H1 (cell line): ENCODE results near the gene CSF2RB. TPM values are rescaled to one million over a fixed set of nuclear protein-coding genes. Genes with fewer than 3 reads are reported as not detected.

ENCODE experiments used
- CTCF ChIA-PET: fragments of 300-600 bp; sonication (Branson Sonifier 250); formaldehyde crosslinking; loops from one replicate; lab custom pipeline; 2021; ENCODE audit not compliant: partially characterized antibody; lab: Charles Lee
- POLR2A ChIA-PET: fragments of 300-600 bp; sonication (Branson Sonifier 250); formaldehyde crosslinking; loops from one replicate; lab custom pipeline; 2021; ENCODE audit warnings: inconsistent platforms; ENCODE audit not compliant: partially characterized antibody; lab: Charles Lee
- DNase-seq, 2 experiments: peaks; one replicate each; pipeline versions ENCODE4 v3.0.0 to v3.0.0-alpha.2; 2010 to 2022; ENCODE audit warnings: low spot score in 2 of 2, low read depth in 1 of 2, mixed read lengths in 1 of 2
- FAIRE-seq: peaks from 2 replicates; lab custom pipeline; 2011; peaks lifted over from hg19 to GRCh38; lab: Jason Lieb, UNC
- H2AFZ ChIP-seq: 2 replicates; pipeline ENCODE4 v1.8.1; 2012; ENCODE audit warnings: low read length, inconsistent platforms
- H2AK5ac ChIP-seq: 2 replicates; pipeline ENCODE4 v1.6.1; 2013; ENCODE audit warnings: low read depth, low read length
- H2BK120ac ChIP-seq: replicated peaks from 2 replicates; pipeline ENCODE3; 2013; ENCODE audit warnings: low read depth, low read length, inconsistent platforms
- H2BK12ac ChIP-seq: 2 replicates; pipeline ENCODE4 v1.6.1; 2013; ENCODE audit warnings: low read depth, low read length
- H2BK15ac ChIP-seq: 2 replicates; pipeline ENCODE4 v1.6.1; 2013; ENCODE audit warnings: low read length
- H2BK20ac ChIP-seq: 2 replicates; pipeline ENCODE4 v1.6.1; 2013; ENCODE audit warnings: low read length
- H2BK5ac ChIP-seq: 2 replicates; pipeline ENCODE4 v1.6.1; 2013; ENCODE audit warnings: low read depth, low read length
- H3K14ac ChIP-seq: 2 replicates; pipeline ENCODE4 v1.6.1; 2013; ENCODE audit warnings: inconsistent platforms; ENCODE audit not compliant: insufficient read length
- H3K18ac ChIP-seq: 2 replicates; pipeline ENCODE4 v1.6.1; 2013; ENCODE audit warnings: low read length; ENCODE audit errors: extremely low read depth
- H3K23ac ChIP-seq: 2 replicates; pipeline ENCODE4 v1.6.1; 2013; ENCODE audit warnings: inconsistent platforms; ENCODE audit not compliant: insufficient read length
- H3K23me2 ChIP-seq: 2 replicates; pipeline ENCODE4 v1.6.1; 2013; ENCODE audit warnings: low read depth, low read length
- H3K27ac ChIP-seq: 2 replicates; pipeline ENCODE4 v1.6.1; 2011; ENCODE audit warnings: low read depth, low read length, inconsistent platforms
- H3K27me3 ChIP-seq, 4 experiments: replicated peaks in 1 of 4; 1 replicate in 1 of 4; 2 replicates in 3 of 4; pipeline versions ENCODE4 v1.6.1 to v1.8.1; 2011 to 2013; ENCODE audit warnings: low read length in 3 of 4, mild to moderate bottlenecking in 3 of 4, inconsistent platforms in 2 of 4, mixed read lengths in 2 of 4, moderate library complexity in 1 of 4; ENCODE audit not compliant: control insufficient read depth in 3 of 4, insufficient read depth in 3 of 4; ENCODE audit errors: extremely low read depth in 1 of 4
- H3K36me3 ChIP-seq, 4 experiments: 2 replicates each; pipeline versions ENCODE4 v1.6.1 to v1.8.1; 2011 to 2013; ENCODE audit warnings: mild to moderate bottlenecking in 4 of 4, low read length in 3 of 4, moderate library complexity in 2 of 4, control low read depth in 1 of 4, inconsistent platforms in 1 of 4; ENCODE audit not compliant: insufficient read depth in 4 of 4, control insufficient read depth in 2 of 4
- H3K4ac ChIP-seq: replicated peaks from 2 replicates; pipeline ENCODE3; 2013; ENCODE audit warnings: low read length, low read depth, mixed read lengths, inconsistent platforms; ENCODE audit not compliant: insufficient read length
- H3K4me1 ChIP-seq, 4 experiments: replicated peaks in 1 of 4; 1 replicate in 1 of 4; 2 replicates in 3 of 4; pipeline versions ENCODE4 v1.6.1 to v1.8.1; 2011 to 2013; ENCODE audit warnings: low read length in 3 of 4, inconsistent platforms in 2 of 4, mixed read lengths in 1 of 4; ENCODE audit not compliant: insufficient read depth in 4 of 4, control insufficient read depth in 3 of 4
- H3K4me2 ChIP-seq, 2 experiments: 2 replicates each; pipeline versions ENCODE4 v1.6.1 to v1.8.1; 2011 to 2013; ENCODE audit warnings: low read depth in 2 of 2, low read length in 2 of 2, control low read depth in 1 of 2, inconsistent platforms in 1 of 2, mild to moderate bottlenecking in 1 of 2; ENCODE audit not compliant: insufficient read depth in 1 of 2
- H3K4me3 ChIP-seq, 4 experiments: fragments of 200-600, 300-600 bp in 1 of 4; sonication (generic), shearing (Covaris generic), sonication (Bioruptor Twin) in 1 of 4; 2 replicates each; pipeline versions ENCODE4 v1.5.1 to v1.8.1; 2011 to 2016; ENCODE audit warnings: low read length in 4 of 4, low read depth in 3 of 4, control low read depth in 2 of 4, inconsistent platforms in 2 of 4, mild to moderate bottlenecking in 2 of 4, mixed read lengths in 1 of 4, moderate library complexity in 1 of 4; ENCODE audit not compliant: insufficient read depth in 2 of 4; ENCODE audit errors: extremely low read depth in 1 of 4
- H3K56ac ChIP-seq: replicated peaks from 2 replicates; pipeline ENCODE3; 2013; ENCODE audit warnings: low read depth, mild to moderate bottlenecking, mixed read lengths, low read length, inconsistent platforms; ENCODE audit not compliant: insufficient read length
- H3K79me1 ChIP-seq: 2 replicates; pipeline ENCODE4 v1.6.1; 2013; ENCODE audit warnings: low read depth, low read length, control low read depth
- H3K79me2 ChIP-seq, 2 experiments: 2 replicates each; pipeline versions ENCODE4 v1.6.1 to v1.8.1; 2012 to 2013; ENCODE audit warnings: low read length in 2 of 2, mild to moderate bottlenecking in 2 of 2, inconsistent platforms in 1 of 2; ENCODE audit not compliant: insufficient read depth in 2 of 2, control insufficient read depth in 1 of 2
- H3K9ac ChIP-seq, 4 experiments: replicated peaks in 1 of 4; 1 replicate in 1 of 4; 2 replicates in 3 of 4; pipeline versions ENCODE4 v1.6.1 to v1.8.1; 2011 to 2013; ENCODE audit warnings: low read depth in 3 of 4, low read length in 3 of 4, control low read depth in 2 of 4, mild to moderate bottlenecking in 2 of 4, moderate library complexity in 2 of 4, inconsistent platforms in 1 of 4; ENCODE audit errors: extremely low read depth in 1 of 4
- H3K9me3 ChIP-seq, 2 experiments: 2 replicates each; pipeline versions ENCODE4 v1.6.1 to v1.8.1; 2012 to 2013; ENCODE audit warnings: mild to moderate bottlenecking in 2 of 2, moderate library complexity in 2 of 2, control low read depth in 1 of 2, inconsistent platforms in 1 of 2, low read depth in 1 of 2, low read length in 1 of 2, mixed read lengths in 1 of 2; ENCODE audit not compliant: insufficient read depth in 2 of 2
- H4K20me1 ChIP-seq, 2 experiments: replicated peaks in 1 of 2; 2 replicates each; pipeline versions ENCODE3 to v1.8.1; 2011 to 2013; ENCODE audit warnings: inconsistent platforms in 2 of 2, low read length in 2 of 2, mild to moderate bottlenecking in 1 of 2; ENCODE audit not compliant: insufficient read depth in 2 of 2, control insufficient read depth in 1 of 2
- H4K5ac ChIP-seq: 2 replicates; pipeline ENCODE4 v1.6.1; 2013; ENCODE audit warnings: low read length, low read depth, mixed read lengths, inconsistent platforms; ENCODE audit not compliant: insufficient read length
- H4K8ac ChIP-seq: 2 replicates; pipeline ENCODE4 v1.8.0; 2013; ENCODE audit warnings: mild to moderate bottlenecking, moderate library complexity, low read length, inconsistent platforms; ENCODE audit not compliant: insufficient read depth; ENCODE audit errors: extremely low read depth
- H4K91ac ChIP-seq: replicated peaks from 2 replicates; pipeline ENCODE3; 2013; ENCODE audit warnings: low read length, mixed read lengths, inconsistent platforms; ENCODE audit not compliant: insufficient read length
- CHD1 ChIP-seq: IDR thresholded peaks from 2 replicates; pipeline ENCODE4 v1.6.1; 2012; ENCODE audit warnings: low read depth, low read length, improper control_type of control experiment
- CREB1 ChIP-seq: IDR thresholded peaks from 2 replicates; pipeline ENCODE4 v1.6.1; 2012; ENCODE audit warnings: inconsistent platforms
- CTBP2 ChIP-seq: IDR thresholded peaks from 2 replicates; pipeline ENCODE4 v1.7.0; 2011; ENCODE audit warnings: borderline replicate concordance, mild to moderate bottlenecking, moderate library complexity, mixed read lengths, low read length; ENCODE audit not compliant: insufficient read depth, insufficient read length
- EGR1 ChIP-seq: IDR thresholded peaks from 2 replicates; pipeline ENCODE4 v1.6.1; 2011; ENCODE audit warnings: low read depth, low read length, borderline replicate concordance
- SP4 ChIP-seq: IDR thresholded peaks from 2 replicates; pipeline ENCODE4 v1.6.1; 2012; ENCODE audit warnings: low read length, inconsistent platforms
- SRF ChIP-seq: IDR thresholded peaks from 2 replicates; pipeline ENCODE4 v1.6.1; 2011; ENCODE audit warnings: mild to moderate bottlenecking, low read depth, low read length, moderate library complexity
- TAF1 ChIP-seq: IDR thresholded peaks from 2 replicates; pipeline ENCODE4 v1.6.1; 2011; ENCODE audit warnings: mild to moderate bottlenecking, low read depth, low read length
- TCF12 ChIP-seq: IDR thresholded peaks from 2 replicates; pipeline ENCODE4 v1.6.1; 2011; ENCODE audit warnings: low read depth, mild to moderate bottlenecking, low read length
- WGBS, 2 experiments: shearing (Covaris generic) in 1 of 2; methylation state at CpG; one replicate each; pipeline versions ENCODE4 v1.1.6 to v1.1.7; 2013 to 2015; ENCODE audit warnings: low lambda C conversion rate in 2 of 2, mixed read lengths in 2 of 2, inconsistent platforms in 1 of 2, low coverage in 1 of 2, missing lambda C conversion rate in 1 of 2; ENCODE audit not compliant: insufficient replicate concordance in 2 of 2, insufficient coverage in 1 of 2, insufficient read length in 1 of 2; ENCODE audit errors: extremely low coverage in 1 of 2, missing lambda C conversion rate in 1 of 2; 5-methylcytosine and 5-hydroxymethylcytosine counted together
- polyA plus RNA-seq, 7 experiments: library from polyadenylated mRNA; depleted of rRNA in 3 of 7; stranded (reverse) in 5 of 7; unstranded in 2 of 7; fragments of >200 nt in 5 of 7; fragments of 200-250 nt in 2 of 7; gene quantifications; 1 replicate in 5 of 7; 2 replicates in 1 of 7; 4 replicates in 1 of 7; pipeline versions ENCODE4 v1.2.1 to v1.2.3, GENCODE V29; 2011 to 2013; ENCODE audit warnings: missing spikeins in 2 of 7, mixed read lengths in 2 of 7
- total RNA-seq: library from RNA; stranded (reverse); fragmentation: NEBNext Ultra II Directional; extraction: Animal tissue kit (Norgen Biotek cat#: 25700); gene quantifications from 2 replicates; pipeline ENCODE4 v1.2.1, GENCODE V29; 2021
- TF ChIP-seq, protein P1 (sequence below): IDR thresholded peaks from 2 replicates; pipeline ENCODE4 v1.6.1; 2012; ENCODE audit warnings: inconsistent platforms

Gene CSF2RB
- total and polyA plus RNA-seq, 2 of the 8 experiments (the other 6 are each of a cell fraction or from before 2014, with no cell fraction given): not detected

DNA sequence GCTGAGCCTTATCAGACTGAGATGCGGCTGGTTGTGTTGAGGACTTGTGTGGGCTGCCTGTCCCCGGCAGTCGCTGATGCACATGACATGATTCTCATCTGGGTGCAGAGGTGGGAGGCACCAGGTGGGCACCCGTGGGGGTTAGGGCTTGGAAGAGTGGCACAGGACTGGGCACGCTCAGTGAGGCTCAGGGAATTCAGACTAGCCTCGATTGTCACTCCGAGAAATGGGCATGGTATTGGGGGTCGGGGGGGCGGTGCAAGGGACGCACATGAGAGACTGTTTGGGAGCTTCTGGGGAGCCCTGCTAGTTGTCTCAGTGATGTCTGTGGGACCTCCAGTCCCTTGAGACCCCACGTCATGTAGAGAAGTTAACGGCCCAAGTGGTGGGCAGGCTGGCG lies 25.5 kb downstream of the CSF2RB start:
- TF ChIP-seq SRF (no peak), CHD1 (no peak), CREB1 (no peak), CTBP2 (no peak), TAF1 (no peak), SP4 (no peak), TCF12 (no peak), EGR1 (no peak)
- TF ChIP-seq, protein P1, sequence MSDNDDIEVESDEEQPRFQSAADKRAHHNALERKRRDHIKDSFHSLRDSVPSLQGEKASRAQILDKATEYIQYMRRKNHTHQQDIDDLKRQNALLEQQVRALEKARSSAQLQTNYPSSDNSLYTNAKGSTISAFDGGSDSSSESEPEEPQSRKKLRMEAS: no peak
- Histone ChIP-seq H4K20me1 (no peaks in the 10 kb centered on the region), H2BK20ac (no peak overlapping the region), H3K14ac (no peak overlapping the region), H3K18ac (no peak overlapping the region), H3K23me2 (no peaks in the 10 kb centered on the region), H3K4ac (no peak overlapping the region), H3K27me3 (no peaks in the 10 kb centered on the region; a peak in 1 of 7 replicates), H3K79me1 (no peaks in the 10 kb centered on the region), H2BK12ac (no peak overlapping the region), H4K91ac (no peak overlapping the region), H3K36me3 (no peaks in the 10 kb centered on the region), H2AFZ (no peak overlapping the region), H2AK5ac (no peak overlapping the region), H3K4me1 (0 out of 7 replicates have a peak, but pooled peaks cover 0 to 2% (median 0%) of the 10 kb centered on the region in 4 experiments), H4K8ac (no peak overlapping the region), H2BK5ac (no peak overlapping the region), H3K27ac (no peak overlapping the region), H2BK15ac (no peak overlapping the region), H4K5ac (no peak overlapping the region), H3K4me3 (no peak overlapping the region), H3K23ac (no peak overlapping the region), H3K4me2 (no peak overlapping the region), H3K9me3 (no peaks in the 10 kb centered on the region), H3K79me2 (no peaks in the 10 kb centered on the region), H2BK120ac (no peak overlapping the region), H3K56ac (no peak overlapping the region), H3K9ac (no peak overlapping the region)
- CTCF ChIA-PET: interaction anchor here (0.6 kb wide), 1 partner anchor 138 kb away, joined by 3 read pairs; no protein-coding TSS in a partner anchor
- WGBS, 2 experiments: 76% methylated on average over 13 of the region's 13 CpGs; no CpG with 5 or more reads in 1 of the 2 experiments
- DNase-seq (no peak), FAIRE-seq (no peak)
- POLR2A ChIA-PET: interaction anchor here (0.7 kb wide), 1 partner anchor 156 kb away, joined by 3 read pairs; no protein-coding TSS in a partner anchor
